Breast epithelium (tissue), 3 donors: Measurements from ENCODE around the gene FUZ.

ENCODE experiments used
- POLR2A ChIP-seq: fragments of 450-650 bp; IDR thresholded peaks from one replicate; pipeline ENCODE4 v1.6.1; 2016; ENCODE audit warnings: antibody characterized with exemption, mild to moderate bottlenecking, moderate library complexity
- POLR2AphosphoS5 ChIP-seq, 3 donors: sonication (generic); formaldehyde crosslinking; IDR thresholded peaks; one replicate each; pipeline ENCODE4 v1.6.1; 2017; ENCODE audit warnings: antibody characterized with exemption in 3 of 3
- TF ChIP-seq, protein P1 (sequence below), 3 donors: fragments of 450-650 bp; IDR thresholded peaks; one replicate each; pipeline ENCODE4 v1.5.1; 2016 to 2017; ENCODE audit warnings: antibody characterized with exemption in 3 of 3, mild to moderate bottlenecking in 3 of 3, moderate library complexity in 3 of 3

DNA sequence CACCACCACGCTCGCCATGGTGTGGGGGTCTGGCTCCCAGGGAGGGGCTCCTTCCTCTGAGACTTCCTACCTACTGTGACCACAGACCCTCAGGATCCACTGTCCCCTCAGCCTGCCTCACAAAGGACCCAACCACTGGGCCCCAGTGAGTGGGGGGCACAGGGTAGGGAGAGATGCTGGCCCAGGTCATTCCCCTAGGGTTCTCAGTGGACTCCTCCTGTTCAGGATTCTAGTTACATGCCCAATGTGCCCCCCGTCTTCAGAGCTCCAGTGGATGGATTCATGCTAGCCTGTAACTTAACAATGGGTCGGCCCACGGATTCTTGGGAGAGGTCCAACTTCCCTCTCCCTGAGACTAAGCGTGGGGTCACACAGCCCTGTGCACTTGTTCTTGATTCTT lies 49.9 kb downstream of the FUZ start, which contains the start of gene TSKS:
- no peak for TF ChIP-seq POLR2A
- TF ChIP-seq, protein P1, sequence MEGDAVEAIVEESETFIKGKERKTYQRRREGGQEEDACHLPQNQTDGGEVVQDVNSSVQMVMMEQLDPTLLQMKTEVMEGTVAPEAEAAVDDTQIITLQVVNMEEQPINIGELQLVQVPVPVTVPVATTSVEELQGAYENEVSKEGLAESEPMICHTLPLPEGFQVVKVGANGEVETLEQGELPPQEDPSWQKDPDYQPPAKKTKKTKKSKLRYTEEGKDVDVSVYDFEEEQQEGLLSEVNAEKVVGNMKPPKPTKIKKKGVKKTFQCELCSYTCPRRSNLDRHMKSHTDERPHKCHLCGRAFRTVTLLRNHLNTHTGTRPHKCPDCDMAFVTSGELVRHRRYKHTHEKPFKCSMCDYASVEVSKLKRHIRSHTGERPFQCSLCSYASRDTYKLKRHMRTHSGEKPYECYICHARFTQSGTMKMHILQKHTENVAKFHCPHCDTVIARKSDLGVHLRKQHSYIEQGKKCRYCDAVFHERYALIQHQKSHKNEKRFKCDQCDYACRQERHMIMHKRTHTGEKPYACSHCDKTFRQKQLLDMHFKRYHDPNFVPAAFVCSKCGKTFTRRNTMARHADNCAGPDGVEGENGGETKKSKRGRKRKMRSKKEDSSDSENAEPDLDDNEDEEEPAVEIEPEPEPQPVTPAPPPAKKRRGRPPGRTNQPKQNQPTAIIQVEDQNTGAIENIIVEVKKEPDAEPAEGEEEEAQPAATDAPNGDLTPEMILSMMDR (IDR thresholded peaks at IDR 0.05): no peak
- no peak for TF ChIP-seq POLR2AphosphoS5 (IDR thresholded peaks at IDR 0.05)
